Endothelial cell of umbilical vein (primary cell): Measurements from ENCODE around the gene USH2A. TPM values are rescaled to one million over a fixed set of nuclear protein-coding genes. Genes with fewer than 3 reads are reported as not detected.

Source experiments
- BruUV-seq: library from RNA; stranded (reverse); fragments of 400-500 nt; replicated peaks from 2 replicates; lab custom pipeline; 2021; lab: Mats Ljungman, UMichigan
- CTCF ChIA-PET: fragments of 300-600, 350-600 bp; sonication (Branson Sonifier 250); formaldehyde crosslinking; loops from one replicate; lab custom pipeline; 2021; ENCODE audit warnings: antibody characterized with exemption, inconsistent platforms; lab: Charles Lee
- POLR2A ChIA-PET: fragments of 300-600, 350-600 bp; sonication (Branson Sonifier 250); formaldehyde crosslinking; loops from one replicate; lab custom pipeline; 2021; ENCODE audit warnings: antibody characterized with exemption, inconsistent platforms; lab: Charles Lee
- DNase-seq: peaks from one replicate; pipeline ENCODE4 v3.0.0-alpha.2; 2011; ENCODE audit warnings: low read depth, low spot score
- FAIRE-seq: peaks from 2 replicates; lab custom pipeline; 2011; peaks lifted over from hg19 to GRCh38; lab: Jason Lieb, UNC
- H2AFZ ChIP-seq: 2 replicates; pipeline ENCODE4 v1.6.0; 2012; ENCODE audit warnings: low read depth, low read length, control low read depth, inconsistent platforms
- H3K27ac ChIP-seq: 2 replicates; pipeline ENCODE4 v1.5.1; 2011; ENCODE audit warnings: low read depth, mild to moderate bottlenecking, control low read depth, low read length, moderate library complexity; ENCODE audit not compliant: insufficient read depth
- H3K27me3 ChIP-seq, 2 experiments: 2 replicates each; pipeline versions ENCODE4 v1.6.0 to v1.6.1; 2011; ENCODE audit warnings: low read length in 2 of 2, mixed read lengths in 1 of 2; ENCODE audit not compliant: control insufficient read depth in 2 of 2, insufficient read depth in 2 of 2
- H3K36me3 ChIP-seq, 2 experiments: 2 replicates in 1 of 2; 3 replicates in 1 of 2; pipeline ENCODE4 v1.5.1; 2011; ENCODE audit warnings: low read length in 2 of 2, mild to moderate bottlenecking in 1 of 2, moderate library complexity in 1 of 2; ENCODE audit not compliant: control insufficient read depth in 2 of 2, insufficient read depth in 2 of 2; ENCODE audit errors: extremely low read depth in 1 of 2
- H3K4me1 ChIP-seq: 3 replicates; pipeline ENCODE4 v1.5.1; 2011; ENCODE audit warnings: mild to moderate bottlenecking, low read length; ENCODE audit not compliant: control insufficient read depth, insufficient read depth; ENCODE audit errors: extremely low read depth
- H3K4me2 ChIP-seq: 2 replicates; pipeline ENCODE4 v1.6.1; 2011; ENCODE audit warnings: low read length, control low read depth, mixed read lengths; ENCODE audit not compliant: insufficient read depth
- H3K4me3 ChIP-seq, 3 experiments: fragments of 200-600 bp in 1 of 3; sonication (generic), shearing (Covaris generic) in 1 of 3; replicated peaks in 1 of 3; 2 replicates each; pipeline ENCODE4 v1.5.1; 2011 to 2016; ENCODE audit warnings: control low read depth in 3 of 3, low read length in 3 of 3, mild to moderate bottlenecking in 2 of 3, inconsistent platforms in 1 of 3, low read depth in 1 of 3, moderate library complexity in 1 of 3; ENCODE audit not compliant: insufficient read depth in 1 of 3
- H3K79me2 ChIP-seq: 2 replicates; pipeline ENCODE4 v1.6.0; 2012; ENCODE audit warnings: low read length, inconsistent platforms; ENCODE audit not compliant: control insufficient read depth, insufficient read depth
- H3K9ac ChIP-seq: replicated peaks from 2 replicates; pipeline ENCODE3; 2011; ENCODE audit warnings: low read length, control low read depth; ENCODE audit not compliant: insufficient read depth; ENCODE audit errors: extremely low read depth
- H3K9me1 ChIP-seq: replicated peaks from 3 replicates; pipeline ENCODE4 v1.6.0; 2011; ENCODE audit warnings: mild to moderate bottlenecking, low read length; ENCODE audit not compliant: control insufficient read depth, insufficient read depth; ENCODE audit errors: extremely low read depth
- H3K9me3 ChIP-seq: replicated peaks from 2 replicates; pipeline ENCODE4 v1.5.1; 2012; ENCODE audit warnings: low read length, inconsistent platforms; ENCODE audit not compliant: control insufficient read depth, insufficient read depth
- H4K20me1 ChIP-seq: replicated peaks from 2 replicates; pipeline ENCODE3; 2011; ENCODE audit warnings: mild to moderate bottlenecking, low read length; ENCODE audit not compliant: control insufficient read depth, insufficient read depth; ENCODE audit errors: extremely low read depth
- CTCF ChIP-seq, 2 donors: IDR thresholded peaks; 1 replicate in 1 of 2; 2 replicates in 1 of 2; pipeline ENCODE4 v1.5.1; 2011; ENCODE audit warnings: low read length in 2 of 2, mild to moderate bottlenecking in 2 of 2, moderate library complexity in 2 of 2, control low read depth in 1 of 2, inconsistent platforms in 1 of 2, low read depth in 1 of 2; ENCODE audit not compliant: insufficient read depth in 1 of 2; ENCODE audit errors: extremely low read depth in 1 of 2
- EZH2 ChIP-seq: IDR thresholded peaks from 2 replicates; pipeline ENCODE4 v1.6.1; 2012; ENCODE audit warnings: borderline replicate concordance, low read depth, mild to moderate bottlenecking, moderate library complexity, low read length, inconsistent platforms; ENCODE audit not compliant: severe bottlenecking
- FOS ChIP-seq: IDR thresholded peaks from 2 replicates; pipeline ENCODE4 v1.6.1; 2011; ENCODE audit warnings: mild to moderate bottlenecking, low read length, moderate library complexity, borderline replicate concordance; ENCODE audit not compliant: insufficient read depth
- GATA2 ChIP-seq: IDR thresholded peaks from 2 replicates; pipeline ENCODE4 v1.7.0; 2011; ENCODE audit warnings: low read depth, mild to moderate bottlenecking, moderate library complexity, mixed read lengths, low read length; ENCODE audit not compliant: insufficient read length, insufficient read depth
- JUN ChIP-seq: IDR thresholded peaks from 2 replicates; pipeline ENCODE4 v1.6.1; 2011; ENCODE audit warnings: borderline replicate concordance, low read depth; ENCODE audit not compliant: insufficient read length, insufficient read depth
- MAX ChIP-seq: IDR thresholded peaks from 2 replicates; pipeline ENCODE4 v1.6.1; 2011; ENCODE audit not compliant: insufficient read depth, insufficient read length
- MYC ChIP-seq: IDR thresholded peaks from one replicate; pipeline ENCODE4 v1.6.1; 2011; ENCODE audit warnings: mild to moderate bottlenecking, low read depth, low read length
- POLR2A ChIP-seq: IDR thresholded peaks from 2 replicates; pipeline ENCODE4 v1.6.1; 2012; ENCODE audit warnings: low read depth, mild to moderate bottlenecking, control low read depth, low read length
- POLR2AphosphoS5 ChIP-seq: IDR thresholded peaks from 2 replicates; pipeline ENCODE4 v1.6.1; 2012; ENCODE audit warnings: low read depth, mild to moderate bottlenecking, control low read depth, low read length, moderate library complexity; ENCODE audit not compliant: insufficient read depth
- dilution Hi-C: fragments of 300-500 bp; cut with MboI; formaldehyde crosslinking; loops from one replicate; pipeline ENCODE4 v1.15.0; 2019; ENCODE audit warnings: low sequenced_read_pairs; ENCODE audit not compliant: extremely low pct_ligation_motif_present
- intact Hi-C: fragments of 100-400 bp; cut with micrococcal nuclease; formaldehyde crosslinking; loops from one replicate; pipeline ENCODE4 v1.10.0; 2022
- polyA plus RNA-seq, 4 experiments: library from polyadenylated mRNA; depleted of rRNA in 3 of 4; stranded (reverse) in 3 of 4; unstranded in 1 of 4; fragments of >200 nt; gene quantifications; 2 replicates each; pipeline versions ENCODE4 v1.2.1 to v1.2.3, GENCODE V29; 2011 to 2012; ENCODE audit warnings: missing spikeins in 1 of 4
- total RNA-seq: library from RNA; stranded (reverse); gene quantifications from 2 replicates; pipeline ENCODE4 v1.2.3, GENCODE V29; 2021

Gene USH2A
- total and polyA plus RNA-seq, 2 donors (not counting 3 experiments of a cell fraction or from before 2014, with no cell fraction given) = not detected

GRCh38 chr1:216154063-216154462 is 269.2 kb downstream of the USH2A start:
- Histone ChIP-seq H3K4me2 (no peak overlapping the region), H4K20me1 (no peaks in the 10 kb centered on the region), H3K36me3 (no peaks in the 10 kb centered on the region), H3K9me1 (no peaks in the 10 kb centered on the region), H2AFZ (no peak overlapping the region), H3K4me1 (no peaks in the 10 kb centered on the region), H3K27me3 (no peaks in the 10 kb centered on the region), H3K4me3 (no peak overlapping the region), H3K9ac (no peak overlapping the region), H3K9me3 (peaks cover 2% of the 10 kb centered on the region), H3K79me2 (no peaks in the 10 kb centered on the region), H3K27ac (no peak overlapping the region)
- intact Hi-C loops = no loop called here
- DNase-seq (no peak), FAIRE-seq (no peak)
- ChIA-PET POLR2A (no interaction called here), CTCF (no interaction called here)
- TF ChIP-seq JUN = no peak
- TF ChIP-seq GATA2 = no peak
- TF ChIP-seq EZH2 = no peak
- TF ChIP-seq MYC = no peak
- no peak for TF ChIP-seq POLR2AphosphoS5
- TF ChIP-seq FOS = no peak
- no peak for TF ChIP-seq MAX
- no peak for TF ChIP-seq CTCF (IDR thresholded peaks at IDR 0.05; ENCODE audit: extremely low read depth in 1 of 2, insufficient read depth in 1 of 2, low read depth in 1 of 2, low read length in 2 of 2)
- TF ChIP-seq POLR2A = no peak
- BruUV-seq = no TSS peak
- dilution Hi-C loops = no loop called here
